ENCODE results near the gene NAT10. TPM values are rescaled to one million over a fixed set of nuclear protein-coding genes. Genes with fewer than 3 reads are reported as not detected.

Gene NAT10
- total RNA-seq, result 100 to 1,000 TPM in 1 of 5 experiments, 10 to 100 TPM in 4; 55.7 to 104 (median 84.3) TPM
- 10 to 100 TPM; 33.8 to 65.1 TPM for polyA plus RNA-seq
- 63.9 reads per million, percentile 76 among the genes with 10 or more reads in this experiment for total RNA-seq

- Histone ChIP-seq H3K4me3 (ENCODE audit: low read length) (peak within 1 kb of the TSS; percentile 91), H3K4me1 (ENCODE audit: control insufficient read depth in 2 of 2, insufficient read depth in 2 of 2, low read length in 2 of 2) (peaks cover 18 to 21% of the 10 kb centered on the region in 2 donors), H3K9me3 (ENCODE audit: control insufficient read depth in 2 of 3, low read length in 3 of 3) (no peaks in the 10 kb centered on the region), H3K27me3 (ENCODE audit: control insufficient read depth in 2 of 2, insufficient read depth in 2 of 2, low read length in 2 of 2) (no peaks in the 10 kb centered on the region), H3K36me3 (ENCODE audit: control insufficient read depth in 2 of 3, insufficient read depth in 3 of 3, low read length in 3 of 3) (peaks cover 4 to 33% (median 9%) of the 10 kb centered on the region in 3 experiments), H3K27ac (ENCODE audit: low read depth, low read length) (peak within 1 kb of the TSS; percentile 83)
- DNase-seq, result peak; percentile 84 to 98 (median 96)
- Mint-ChIP-seq H3K27ac (peak within 1 kb of the TSS; percentile 97 to 99 (median 99)), H3K9me3 (peaks cover 0 to 16% (median 0%) of the 10 kb centered on the region in 11 donors), H3K4me3 (peak within 1 kb of the TSS; percentile 89 to 100 (median 97)), H3K36me3 (peaks cover 10 to 22% (median 15%) of the 10 kb centered on the region in 5 donors), H3K27me3 (peaks cover 0 to 5% (median 0%) of the 10 kb centered on the region in 5 donors), H3K4me1 (peaks cover 26 to 76% (median 64%) of the 10 kb centered on the region in 7 donors)
- ChIA-PET POLR2A (interaction anchor here (0.7 to 7.1 kb wide), 15 partner anchors 10 to 371 kb away, joined by 3 to 102 read pairs (median 4); partner anchors contain the start of genes CAPRIN1 and FBXO3), CTCF (interaction anchor here (0.6 to 1.4 kb wide), 2 partner anchors 95 to 109 kb away, joined by 3 to 5 read pairs; no protein-coding TSS in a partner anchor)
- ATAC-seq, result peak; percentile 97
- intact Hi-C loops (cut with micrococcal nuclease), result loop anchor here (1.0 to 10.0 kb wide), 16 partner anchors 9 to 1559 kb away; partner anchors contain the start of genes APIP (in 2 of the 2), CAPRIN1 (in 2 of the 2), CAT (in 2 of the 2) and PDHX (in 2 of the 2)
Measured at GRCh38 chr11:34105079-34105956, at the start of gene NAT10. Gene NAT10 (plus strand): TSS chr11:34105629. CDS start chr11:34108226, 2,597 bp downstream.

- Histone ChIP-seq H3K27me3 (ENCODE audit: control insufficient read depth in 2 of 2, insufficient read depth in 2 of 2, low read length in 2 of 2) (no peaks in the 10 kb centered on the region), H3K9me3 (ENCODE audit: control insufficient read depth in 2 of 3, low read length in 3 of 3) (no peaks in the 10 kb centered on the region), H3K4me3 (ENCODE audit: low read length) (no peak overlapping the region), H3K4me1 (ENCODE audit: control insufficient read depth in 2 of 2, insufficient read depth in 2 of 2, low read length in 2 of 2) (peaks cover 35 to 40% of the 10 kb centered on the region in 2 donors), H3K36me3 (ENCODE audit: control insufficient read depth in 2 of 3, insufficient read depth in 3 of 3, low read length in 3 of 3) (peaks cover 0 to 18% (median 4%) of the 10 kb centered on the region in 3 experiments), H3K27ac (ENCODE audit: low read depth, low read length) (no peak overlapping the region)
- no peak for ATAC-seq
- CTCF ChIA-PET, result no interaction called here
- no peak for DNase-seq
- POLR2A ChIA-PET, result interaction anchor here (1.1 kb wide), 1 partner anchor 28 kb away, joined by 3 read pairs; no protein-coding TSS in a partner anchor
- Mint-ChIP-seq H3K36me3 (peaks cover 5 to 21% (median 16%) of the 10 kb centered on the region in 5 donors), H3K4me1 (peaks cover 25 to 74% (median 51%) of the 10 kb centered on the region in 7 donors), H3K4me3 (peak overlapping the region in 7 of 10 donors; percentile 21 to 59 (median 46)), H3K9me3 (peaks cover 0 to 5% (median 0%) of the 10 kb centered on the region in 11 donors), H3K27ac (peak overlapping the region in 2 of 9 donors; percentile 5 to 41), H3K27me3 (no peaks in the 10 kb centered on the region)
- intact Hi-C loops (cut with micrococcal nuclease), result loop anchor here in 1 of 2 donors (1.0 to 10.0 kb wide), 4 partner anchors 8 to 1278 kb away; partner anchors contain the start of gene DEPDC7
Measured at GRCh38 chr11:34056672-34057071, 48.8 kb upstream of the NAT10 start.

- DNase-seq, result no peak
- peaks cover 0 to 30% (median 25%) of the 10 kb centered on the region in 5 donors for H3K36me3 Mint-ChIP-seq
- Histone ChIP-seq H3K4me1 (ENCODE audit: control insufficient read depth in 2 of 2, insufficient read depth in 2 of 2, low read length in 2 of 2) (peaks cover 28 to 30% of the 10 kb centered on the region in 2 donors), H3K36me3 (ENCODE audit: control insufficient read depth in 2 of 3, insufficient read depth in 3 of 3, low read length in 3 of 3) (peaks cover 0 to 12% (median 4%) of the 10 kb centered on the region in 3 experiments), H3K4me3 (ENCODE audit: low read length) (no peak overlapping the region), H3K27ac (ENCODE audit: low read depth, low read length) (no peak overlapping the region), H3K9me3 (ENCODE audit: control insufficient read depth in 2 of 3, low read length in 3 of 3) (no peaks in the 10 kb centered on the region), H3K27me3 (ENCODE audit: control insufficient read depth in 2 of 2, insufficient read depth in 2 of 2, low read length in 2 of 2) (no peaks in the 10 kb centered on the region)
- no peaks in the 10 kb centered on the region for H3K27me3 Mint-ChIP-seq
- no peaks in the 10 kb centered on the region for H3K9me3 Mint-ChIP-seq
- ChIA-PET CTCF (no interaction called here), POLR2A (interaction anchor here (0.8 to 1.3 kb wide), 2 partner anchors 12 to 15 kb away, joined by 3 to 6 read pairs; no protein-coding TSS in a partner anchor)
- peaks cover 47 to 83% (median 72%) of the 10 kb centered on the region in 7 donors for H3K4me1 Mint-ChIP-seq
- H3K4me3 Mint-ChIP-seq, result peak overlapping the region in 9 of 10 donors; percentile 0 to 50 (median 12)
- intact Hi-C loops (cut with micrococcal nuclease), result loop anchor here in 1 of 2 donors (1.0 kb wide), 1 partner anchor 10 kb away; no protein-coding TSS in a partner anchor
- H3K27ac Mint-ChIP-seq, result peak overlapping the region in 8 of 9 donors; percentile 10 to 85 (median 38)
- ATAC-seq, result no peak
Measured at GRCh38 chr11:34063061-34063795, 42.2 kb upstream of the NAT10 start.

- POLR2A ChIA-PET, result interaction anchor here (0.6 to 1.3 kb wide), 3 partner anchors 21 to 191 kb away, joined by 3 read pairs; no protein-coding TSS in a partner anchor
Measured at GRCh38 chr11:34064291-34064690, 41.1 kb upstream of the NAT10 start.

GRCh38 chr11:34065505-34066203, 39.8 kb upstream of the NAT10 start:
- Histone ChIP-seq H3K36me3 (ENCODE audit: control insufficient read depth in 2 of 3, insufficient read depth in 3 of 3, low read length in 3 of 3) (peaks cover 0 to 12% (median 4%) of the 10 kb centered on the region in 3 experiments), H3K4me1 (ENCODE audit: control insufficient read depth in 2 of 2, insufficient read depth in 2 of 2, low read length in 2 of 2) (peaks cover 15 to 16% of the 10 kb centered on the region in 2 donors), H3K9me3 (ENCODE audit: control insufficient read depth in 2 of 3, low read length in 3 of 3) (no peaks in the 10 kb centered on the region), H3K4me3 (ENCODE audit: low read length) (no peak overlapping the region), H3K27ac (ENCODE audit: low read depth, low read length) (no peak overlapping the region), H3K27me3 (ENCODE audit: control insufficient read depth in 2 of 2, insufficient read depth in 2 of 2, low read length in 2 of 2) (no peaks in the 10 kb centered on the region)
- Mint-ChIP-seq H3K36me3 (peaks cover 0 to 23% (median 16%) of the 10 kb centered on the region in 5 donors), H3K27ac (peak overlapping the region in 6 of 9 donors; percentile 23 to 65 (median 36)), H3K27me3 (no peaks in the 10 kb centered on the region), H3K9me3 (no peaks in the 10 kb centered on the region), H3K4me1 (peaks cover 38 to 79% (median 69%) of the 10 kb centered on the region in 7 donors), H3K4me3 (peak overlapping the region in 4 of 10 donors; percentile 12 to 53 (median 46))
- ATAC-seq (peak; percentile 57), DNase-seq (no peak)
- ChIA-PET POLR2A (interaction anchor here (1.2 kb wide), 1 partner anchor 12 kb away, joined by 3 read pairs; no protein-coding TSS in a partner anchor), CTCF (interaction anchor here (0.5 kb wide), 1 partner anchor 23 kb away, joined by 3 read pairs; no protein-coding TSS in a partner anchor)
- intact Hi-C loops (cut with micrococcal nuclease), result no loop called here

More at GRCh38 chr11:34064291-34064690, 41.1 kb upstream of the NAT10 start:
- Histone ChIP-seq H3K4me3 (ENCODE audit: low read length) (no peak overlapping the region), H3K9me3 (ENCODE audit: control insufficient read depth in 2 of 3, low read length in 3 of 3) (no peaks in the 10 kb centered on the region), H3K27me3 (ENCODE audit: control insufficient read depth in 2 of 2, insufficient read depth in 2 of 2, low read length in 2 of 2) (no peaks in the 10 kb centered on the region), H3K27ac (ENCODE audit: low read depth, low read length) (no peak overlapping the region), H3K36me3 (ENCODE audit: control insufficient read depth in 2 of 3, insufficient read depth in 3 of 3, low read length in 3 of 3) (peaks cover 0 to 12% (median 4%) of the 10 kb centered on the region in 3 experiments), H3K4me1 (ENCODE audit: control insufficient read depth in 2 of 2, insufficient read depth in 2 of 2, low read length in 2 of 2) (peaks cover 21 to 22% of the 10 kb centered on the region in 2 donors)
- intact Hi-C loops (cut with micrococcal nuclease), result loop anchor here in 1 of 2 donors (1.0 kb wide), 1 partner anchor 8 kb away; no protein-coding TSS in a partner anchor
- H3K9me3 Mint-ChIP-seq, result no peaks in the 10 kb centered on the region
- H3K27me3 Mint-ChIP-seq, result no peaks in the 10 kb centered on the region
- CTCF ChIA-PET, result interaction anchor here (0.7 to 0.8 kb wide), 2 partner anchors 67 to 71 kb away, joined by 3 to 4 read pairs; no protein-coding TSS in a partner anchor
- peak overlapping the region in 3 of 9 donors; percentile 9 to 65 (median 29) for H3K27ac Mint-ChIP-seq
- no peak for DNase-seq
- peaks cover 38 to 80% (median 69%) of the 10 kb centered on the region in 7 donors for H3K4me1 Mint-ChIP-seq
- ATAC-seq, result no peak
- H3K36me3 Mint-ChIP-seq, result peaks cover 0 to 26% (median 20%) of the 10 kb centered on the region in 5 donors
- H3K4me3 Mint-ChIP-seq, result peak overlapping the region in 2 of 10 donors; percentile 8 to 46
